SK-N-SH (cell line): ENCODE data around the gene CC2D2A. TPM values are rescaled to one million over a fixed set of nuclear protein-coding genes. Genes with fewer than 3 reads are reported as not detected.
A peak's percentile ranks its signal among the peaks of the same experiment; 100 is the strongest.

Source experiments
- CTCF ChIA-PET: fragments of 300-600, 350-600 bp; formaldehyde crosslinking; extraction: SDS; loops from one replicate; lab custom pipeline; 2021; lab: Yijun Ruan, JAX
- POLR2A ChIA-PET: fragments of 350-600 bp; sonication (Branson Sonifier 250); formaldehyde crosslinking; extraction: SDS; loops from one replicate; lab custom pipeline; 2020; ENCODE audit warnings: antibody characterized with exemption, inconsistent platforms; lab: Yijun Ruan, JAX
- DNase-seq: peaks from one replicate; pipeline ENCODE4 v3.0.0; 2012
- H2AFZ ChIP-seq: fragments of 200-600 bp; sonication (generic); 2 replicates; pipeline ENCODE4 v1.8.1; 2016; ENCODE audit warnings: antibody characterized with exemption, mild to moderate bottlenecking, low read depth
- H3F3A ChIP-seq: fragments of 200-600 bp; sonication (generic); replicated peaks from 2 replicates; pipeline ENCODE3; 2016; ENCODE audit warnings: antibody characterized with exemption, mild to moderate bottlenecking; ENCODE audit not compliant: insufficient read depth
- H3K27ac ChIP-seq, 2 experiments: fragments of 200-500 bp in 1 of 2; fragments of 200-600 bp in 1 of 2; sonication (Bioruptor generic) in 1 of 2; sonication (generic), shearing (Covaris generic) in 1 of 2; 2 replicates each; pipeline versions ENCODE4 v1.5.1 to v1.6.1; 2014 to 2016; ENCODE audit warnings: low read depth in 2 of 2, inconsistent platforms in 1 of 2, low read length in 1 of 2, mild to moderate bottlenecking in 1 of 2, mixed read lengths in 1 of 2
- H3K27me3 ChIP-seq: fragments of 200-600 bp; sonication (generic), shearing (Covaris generic); 2 replicates; pipeline ENCODE4 v1.6.1; 2016; ENCODE audit warnings: mixed run types; ENCODE audit not compliant: insufficient read depth
- H3K36me3 ChIP-seq, 2 experiments: fragments of 200-500 bp in 1 of 2; fragments of 200-600 bp in 1 of 2; sonication (Bioruptor generic) in 1 of 2; sonication (generic) in 1 of 2; replicated peaks in 1 of 2; 2 replicates each; pipeline versions ENCODE3 to v1.5.1; 2014 to 2016; ENCODE audit warnings: low read length in 1 of 2, mild to moderate bottlenecking in 1 of 2; ENCODE audit not compliant: insufficient read depth in 2 of 2, control insufficient read depth in 1 of 2
- H3K4me1 ChIP-seq, 2 experiments: fragments of 200-500 bp in 1 of 2; fragments of 200-600 bp in 1 of 2; sonication (Bioruptor generic) in 1 of 2; sonication (generic), shearing (Covaris generic) in 1 of 2; 2 replicates each; pipeline versions ENCODE4 v1.5.1 to v1.6.1; 2014 to 2016; ENCODE audit warnings: low read depth in 1 of 2, low read length in 1 of 2, mixed run types in 1 of 2; ENCODE audit not compliant: insufficient read depth in 2 of 2, control insufficient read depth in 1 of 2
- H3K4me2 ChIP-seq: fragments of 200-600 bp; sonication (generic), shearing (Covaris generic); 2 replicates; pipeline ENCODE4 v1.6.1; 2017; ENCODE audit warnings: mixed run types
- H3K4me3 ChIP-seq, 2 experiments: fragments of 200-500 bp in 1 of 2; fragments of 200-600 bp in 1 of 2; sonication (Bioruptor generic) in 1 of 2; sonication (generic), shearing (Covaris generic) in 1 of 2; 2 replicates each; pipeline versions ENCODE4 v1.5.1 to v1.8.1; 2014 to 2016; ENCODE audit warnings: low read depth in 2 of 2, inconsistent platforms in 1 of 2, low read length in 1 of 2, mild to moderate bottlenecking in 1 of 2, mixed read lengths in 1 of 2, moderate library complexity in 1 of 2
- H3K79me2 ChIP-seq: fragments of 200-600 bp; sonication (generic); 2 replicates; pipeline ENCODE4 v1.8.1; 2017; ENCODE audit warnings: mild to moderate bottlenecking; ENCODE audit not compliant: insufficient read depth
- H3K9ac ChIP-seq: fragments of 200-600 bp; sonication (generic); 2 replicates; pipeline ENCODE4 v1.6.1; 2017; ENCODE audit warnings: mixed run types
- H3K9me2 ChIP-seq: fragments of 200-600 bp; sonication (generic); 2 replicates; pipeline ENCODE4 v1.6.1; 2017; ENCODE audit warnings: mixed run types
- H3K9me3 ChIP-seq: fragments of 200-600 bp; sonication (generic); 2 replicates; pipeline ENCODE4 v1.6.1; 2017; ENCODE audit warnings: mixed run types, mild to moderate bottlenecking, moderate library complexity
- H4K20me1 ChIP-seq: fragments of 200-600 bp; sonication (generic); 2 replicates; pipeline ENCODE4 v1.6.1; 2017; ENCODE audit warnings: mild to moderate bottlenecking, mixed run types; ENCODE audit not compliant: insufficient read depth
- CHD2 ChIP-seq: fragments of 150-350 bp; IDR thresholded peaks from 2 replicates; pipeline ENCODE4 v1.6.1; 2018; ENCODE audit warnings: low read length; ENCODE audit not compliant: partially characterized antibody
- EZH2phosphoT487 ChIP-seq: fragments of 200-600 bp; sonication (generic); IDR thresholded peaks from 2 replicates; pipeline ENCODE4 v1.6.1; 2017; ENCODE audit warnings: low read depth, mixed run types, mild to moderate bottlenecking, antibody characterized with exemption, moderate library complexity, borderline replicate concordance
- FOSL2 ChIP-seq: IDR thresholded peaks from 2 replicates; pipeline ENCODE4 v1.4.0; 2012; ENCODE audit warnings: low read depth, mild to moderate bottlenecking, moderate library complexity, borderline replicate concordance
- FOXJ3 ChIP-seq: sonication (generic); formaldehyde crosslinking; IDR thresholded peaks from 2 replicates; pipeline ENCODE4 v1.5.1; 2020; ENCODE audit warnings: mild to moderate bottlenecking, missing genetic modification reagents
- FOXM1 ChIP-seq: IDR thresholded peaks from 2 replicates; pipeline ENCODE4 v1.4.0; 2012; ENCODE audit warnings: low read depth, mild to moderate bottlenecking
- GABPA ChIP-seq: IDR thresholded peaks from 2 replicates; pipeline ENCODE4 v1.4.0; 2012; ENCODE audit warnings: low read depth, mild to moderate bottlenecking
- GATA2 ChIP-seq: sonication (generic); formaldehyde crosslinking; IDR thresholded peaks from 2 replicates; pipeline ENCODE4 v1.5.0; 2020; ENCODE audit warnings: mild to moderate bottlenecking, missing genetic modification reagents
- JUND ChIP-seq: IDR thresholded peaks from 2 replicates; pipeline ENCODE4 v1.4.0; 2012
- MEF2A ChIP-seq: IDR thresholded peaks from 2 replicates; pipeline ENCODE4 v1.4.0; 2012; ENCODE audit warnings: low read depth, borderline replicate concordance
- NFIC ChIP-seq: IDR thresholded peaks from 2 replicates; pipeline ENCODE4 v1.4.0; 2012; ENCODE audit warnings: borderline replicate concordance
- NRF1 ChIP-seq: IDR thresholded peaks from 2 replicates; pipeline ENCODE4 v1.6.1; 2012; ENCODE audit warnings: low read depth, mild to moderate bottlenecking, low read length
- PBX3 ChIP-seq: IDR thresholded peaks from 2 replicates; pipeline ENCODE4; 2012
- RAD21 ChIP-seq: IDR thresholded peaks from 2 replicates; pipeline ENCODE4 v1.6.1; 2012; ENCODE audit warnings: mild to moderate bottlenecking, low read length
- REST ChIP-seq: IDR thresholded peaks from 2 replicates; pipeline ENCODE4 v1.6.1; 2012; ENCODE audit warnings: mild to moderate bottlenecking, low read depth, low read length, moderate library complexity
- RFX5 ChIP-seq: IDR thresholded peaks from 2 replicates; pipeline ENCODE4 v1.6.1; 2012; ENCODE audit warnings: mild to moderate bottlenecking, improper control_type of control experiment, low read length
- SMC3 ChIP-seq: IDR thresholded peaks from 2 replicates; pipeline ENCODE4 v1.6.1; 2012; ENCODE audit warnings: low read depth, low read length, improper control_type of control experiment
- TAF1 ChIP-seq: IDR thresholded peaks from 2 replicates; pipeline ENCODE4 v1.6.1; 2012; ENCODE audit warnings: low read depth, mild to moderate bottlenecking, low read length, moderate library complexity, borderline replicate concordance
- TCF12 ChIP-seq: IDR thresholded peaks from 2 replicates; pipeline ENCODE4 v1.4.0; 2012
- TEAD4 ChIP-seq: IDR thresholded peaks from 2 replicates; pipeline ENCODE4 v1.4.0; 2012; ENCODE audit warnings: mild to moderate bottlenecking, borderline replicate concordance; ENCODE audit not compliant: insufficient read depth
- USF1 ChIP-seq: IDR thresholded peaks from 2 replicates; pipeline ENCODE4 v1.4.0; 2012; ENCODE audit warnings: low read depth, borderline replicate concordance
- USF2 ChIP-seq: fragments of 150-350 bp; IDR thresholded peaks from 2 replicates; pipeline ENCODE4 v1.6.1; 2017; ENCODE audit warnings: antibody characterized with exemption, low read length, low read depth, borderline replicate concordance
- YY1 ChIP-seq: IDR thresholded peaks from 2 replicates; pipeline ENCODE4 v1.4.0; 2012; ENCODE audit warnings: low read depth, mild to moderate bottlenecking
- WGBS: methylation state at CpG from one replicate; pipeline ENCODE4 v1.1.6; 2017; ENCODE audit warnings: low lambda C conversion rate; 5-methylcytosine and 5-hydroxymethylcytosine counted together
- polyA plus RNA-seq, 3 experiments: library from polyadenylated mRNA; depleted of rRNA; stranded (reverse); fragments of >200 nt; gene quantifications; 2 replicates each; pipeline ENCODE4 v1.2.3, GENCODE V29; 2012

Gene CC2D2A
- polyA plus RNA-seq, 1 of the 3 experiments (the other 2 are of a cell fraction), result 17.8 TPM

GRCh38 chr4:15504041-15504440 is 34.4 kb downstream of the CC2D2A start:
- Histone ChIP-seq H3K27ac (no peak overlapping the region), H3K27me3 (no peaks in the 10 kb centered on the region), H3K9me3 (no peaks in the 10 kb centered on the region), H3F3A (no peaks in the 10 kb centered on the region), H3K9me2 (no peaks in the 10 kb centered on the region), H3K9ac (no peak overlapping the region), H3K4me2 (no peak overlapping the region), H2AFZ (no peak overlapping the region), H3K4me1 (peaks cover 0 to 6% of the 10 kb centered on the region in 2 experiments; a peak in 1 of 4 replicates), H3K4me3 (no peak overlapping the region), H3K36me3 (peaks cover 18 to 29% of the 10 kb centered on the region in 2 experiments), H3K79me2 (no peaks in the 10 kb centered on the region), H4K20me1 (no peaks in the 10 kb centered on the region)
- ChIA-PET CTCF (no interaction called here), POLR2A (no interaction called here)
- WGBS, result 97% methylated on average over 1 of the region's 1 CpG
- no peak for TF ChIP-seq MEF2A
- no peak for TF ChIP-seq TCF12
- no peak for TF ChIP-seq GABPA
- no peak for TF ChIP-seq YY1
- no peak for TF ChIP-seq USF2
- TF ChIP-seq TAF1, result no peak
- TF ChIP-seq PBX3, result no peak
- TF ChIP-seq FOXJ3 (CRISPR knock-in tag), result no peak
- TF ChIP-seq RFX5, result no peak
- no peak for TF ChIP-seq FOXM1
- no peak for TF ChIP-seq TEAD4
- no peak for TF ChIP-seq CHD2
- no peak for TF ChIP-seq FOSL2
- no peak for TF ChIP-seq USF1
- TF ChIP-seq JUND, result no peak
- no peak for DNase-seq

GRCh38 chr4:15506464-15506863 is 36.8 kb downstream of the CC2D2A start:
- Histone ChIP-seq H3K9ac (no peak overlapping the region), H3K4me3 (no peak overlapping the region), H2AFZ (no peak overlapping the region), H3K79me2 (no peaks in the 10 kb centered on the region), H3K4me1 (no peaks in the 10 kb centered on the region), H3K4me2 (no peak overlapping the region), H3K27me3 (no peaks in the 10 kb centered on the region), H3K9me3 (no peaks in the 10 kb centered on the region), H3K9me2 (no peaks in the 10 kb centered on the region), H3K36me3 (peaks cover 29 to 37% of the 10 kb centered on the region in 2 experiments), H3F3A (no peaks in the 10 kb centered on the region), H3K27ac (0 out of 4 replicates have a peak overlapping the region, but pooled peaks of 1 of the 2 experiments have one; percentile 7), H4K20me1 (no peaks in the 10 kb centered on the region)
- DNase-seq, result no peak
- ChIA-PET POLR2A (no interaction called here), CTCF (interaction anchor here (1.1 kb wide), 1 partner anchor 10 kb away, joined by 3 read pairs; no protein-coding TSS in a partner anchor)
- WGBS, result 91% methylated on average over 8 of the region's 8 CpGs
- TF ChIP-seq FOXM1, result no peak
- no peak for TF ChIP-seq EZH2phosphoT487
- TF ChIP-seq RFX5, result no peak
- TF ChIP-seq CHD2, result no peak
- no peak for TF ChIP-seq FOSL2
- TF ChIP-seq NFIC, result no peak
- TF ChIP-seq REST, result no peak
- TF ChIP-seq USF2, result no peak
- TF ChIP-seq RAD21, result no peak
- no peak for TF ChIP-seq NRF1
- no peak for TF ChIP-seq FOXJ3 (CRISPR knock-in tag)
- TF ChIP-seq SMC3, result no peak
- TF ChIP-seq GATA2 (CRISPR knock-in tag), result no peak
- TF ChIP-seq TEAD4, result no peak
- no peak for TF ChIP-seq GABPA
